Adrenal gland (tissue), 5 donors: ENCODE results near the gene NQO1.

ENCODE experiments used
- POLR2A ChIP-seq, 2 donors: fragments of 450-650 bp; IDR thresholded peaks; one replicate each; pipeline ENCODE4 v1.6.1; 2017; ENCODE audit warnings: antibody characterized with exemption in 2 of 2, mild to moderate bottlenecking in 2 of 2, moderate library complexity in 1 of 2
- TF ChIP-seq, protein P1 (sequence below), 6 experiments: fragments of 450-650 bp in 4 of 6; fragments of 200-600 bp in 2 of 6; sonication (generic) in 1 of 6; IDR thresholded peaks; 1 replicate in 5 of 6; 2 replicates in 1 of 6; pipeline versions ENCODE4 v1.5.1 to v1.8.0; 2016 to 2021; ENCODE audit warnings: antibody characterized with exemption in 6 of 6, mild to moderate bottlenecking in 2 of 6, moderate library complexity in 1 of 6
- donor health status: DM: no; HTN: no; CAD: no.

DNA sequence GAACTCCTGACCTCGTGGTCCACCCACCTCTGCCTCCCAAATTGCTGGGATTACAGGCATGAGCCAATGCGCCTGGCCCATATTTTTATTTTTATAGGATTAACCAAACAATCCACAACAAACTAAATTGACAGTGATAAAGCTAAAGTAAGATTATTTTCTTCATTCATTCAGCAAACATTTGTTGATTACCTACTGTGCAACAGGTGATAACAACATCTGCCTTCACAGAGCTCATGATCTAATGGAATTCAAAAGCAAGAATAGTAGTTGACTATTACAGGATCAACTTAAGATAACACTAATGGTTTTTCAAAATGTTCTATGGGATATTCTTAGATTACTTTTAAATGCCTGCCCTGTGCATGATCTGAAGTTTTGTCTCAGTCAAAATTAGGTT is 37.8 kb downstream of the NQO1 start:
- no peak for TF ChIP-seq POLR2A (IDR thresholded peaks at IDR 0.05)
- TF ChIP-seq, protein P1, sequence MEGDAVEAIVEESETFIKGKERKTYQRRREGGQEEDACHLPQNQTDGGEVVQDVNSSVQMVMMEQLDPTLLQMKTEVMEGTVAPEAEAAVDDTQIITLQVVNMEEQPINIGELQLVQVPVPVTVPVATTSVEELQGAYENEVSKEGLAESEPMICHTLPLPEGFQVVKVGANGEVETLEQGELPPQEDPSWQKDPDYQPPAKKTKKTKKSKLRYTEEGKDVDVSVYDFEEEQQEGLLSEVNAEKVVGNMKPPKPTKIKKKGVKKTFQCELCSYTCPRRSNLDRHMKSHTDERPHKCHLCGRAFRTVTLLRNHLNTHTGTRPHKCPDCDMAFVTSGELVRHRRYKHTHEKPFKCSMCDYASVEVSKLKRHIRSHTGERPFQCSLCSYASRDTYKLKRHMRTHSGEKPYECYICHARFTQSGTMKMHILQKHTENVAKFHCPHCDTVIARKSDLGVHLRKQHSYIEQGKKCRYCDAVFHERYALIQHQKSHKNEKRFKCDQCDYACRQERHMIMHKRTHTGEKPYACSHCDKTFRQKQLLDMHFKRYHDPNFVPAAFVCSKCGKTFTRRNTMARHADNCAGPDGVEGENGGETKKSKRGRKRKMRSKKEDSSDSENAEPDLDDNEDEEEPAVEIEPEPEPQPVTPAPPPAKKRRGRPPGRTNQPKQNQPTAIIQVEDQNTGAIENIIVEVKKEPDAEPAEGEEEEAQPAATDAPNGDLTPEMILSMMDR (IDR thresholded peaks at IDR 0.05), result no peak
